CD4-positive, alpha-beta T cell treated with Interleukin-4 for 1 hour (primary cell): ENCODE measurements around the gene PLEKHM3.

ENCODE experiments used
- DNase-seq, 2 donors: peaks; one replicate each; pipeline ENCODE4 v3.0.0-alpha.2; 2020 to 2022

PLEKHM3 gene

GRCh38 chr2:208025037-208025813, at the start of gene PLEKHM3:
TSS of gene PLEKHM3 (minus strand) at chr2:208025527. CDS start at chr2:208001639, 23,888 bp downstream.
- DNase-seq, result peak; percentile 81 to 82

- DNase-seq, result no peak
Observed at GRCh38 chr2:208074610-208075356, 49.5 kb upstream of the PLEKHM3 start.

GRCh38 chr2:208072250-208072892, 47.0 kb upstream of the PLEKHM3 start:
- peak; percentile 50 to 60 for DNase-seq

- no peak for DNase-seq
Observed at GRCh38 chr2:208069186-208069585, 43.9 kb upstream of the PLEKHM3 start.

- no peak for DNase-seq
Observed at GRCh38 chr2:208066016-208066415, 40.7 kb upstream of the PLEKHM3 start.

- DNase-seq, result no peak
Observed at GRCh38 chr2:208065476-208065875, 40.1 kb upstream of the PLEKHM3 start.

- DNase-seq, result no peak
Observed at GRCh38 chr2:208064220-208064961, 39.1 kb upstream of the PLEKHM3 start.

- no peak for DNase-seq
Observed at GRCh38 chr2:208062961-208063360, 37.6 kb upstream of the PLEKHM3 start.

GRCh38 chr2:208062113-208062512, 36.8 kb upstream of the PLEKHM3 start:
- peak in 1 of 2 donors; percentile 35 for DNase-seq

- no peak for DNase-seq
Observed at GRCh38 chr2:208057108-208057507, 31.8 kb upstream of the PLEKHM3 start.

GRCh38 chr2:208049441-208049840, 24.1 kb upstream of the PLEKHM3 start:
- DNase-seq, result no peak

- DNase-seq, result no peak
Observed at GRCh38 chr2:208049006-208049405, 23.7 kb upstream of the PLEKHM3 start.

- DNase-seq, result no peak
Observed at GRCh38 chr2:208047840-208048239, 22.5 kb upstream of the PLEKHM3 start.

GRCh38 chr2:208046686-208047085, 21.4 kb upstream of the PLEKHM3 start:
- DNase-seq, result no peak

- DNase-seq, result no peak
Observed at GRCh38 chr2:208042450-208042849, 17.1 kb upstream of the PLEKHM3 start.

- no peak for DNase-seq
Observed at GRCh38 chr2:208042041-208042440, 16.7 kb upstream of the PLEKHM3 start.

GRCh38 chr2:208040199-208041171, 15.2 kb upstream of the PLEKHM3 start:
- peak; percentile 66 to 67 for DNase-seq

- no peak for DNase-seq
Observed at GRCh38 chr2:208039376-208040110, 14.2 kb upstream of the PLEKHM3 start.

GRCh38 chr2:208037564-208038487, 12.5 kb upstream of the PLEKHM3 start:
- no peak for DNase-seq

GRCh38 chr2:208036357-208036756, 11.0 kb upstream of the PLEKHM3 start:
- DNase-seq, result no peak
